Kidney capillary endothelial cell (primary cell): ENCODE results near the gene COMMD4.
A peak's percentile ranks its signal among the peaks of the same experiment; 100 is the strongest.

ENCODE experiments used
- DNase-seq: peaks from one replicate; pipeline ENCODE4 v3.0.0-alpha.2; 2018; ENCODE audit warnings: low spot score

The COMMD4 gene

GRCh38 chr15:75356517-75356916, 20.7 kb downstream of the COMMD4 start:
- DNase-seq = no peak

- DNase-seq = no peak
These were observed 22.3 kb downstream of the COMMD4 start for GRCh38 chr15:75357976-75358673.

- DNase-seq = no peak
These were observed 23.1 kb downstream of the COMMD4 start for GRCh38 chr15:75358771-75359536.

GRCh38 chr15:75359537-75360250, 23.8 kb downstream of the COMMD4 start:
- DNase-seq = no peak

- DNase-seq = no peak
These were observed 24.5 kb downstream of the COMMD4 start for GRCh38 chr15:75360391-75360790.

GRCh38 chr15:75360856-75361255, 25.0 kb downstream of the COMMD4 start:
- no peak for DNase-seq

GRCh38 chr15:75361361-75361988, 25.6 kb downstream of the COMMD4 start:
- no peak for DNase-seq

GRCh38 chr15:75361989-75362641, 26.3 kb downstream of the COMMD4 start:
- DNase-seq = no peak

GRCh38 chr15:75362642-75363249, 26.9 kb downstream of the COMMD4 start:
- no peak for DNase-seq

- DNase-seq = no peak
These were observed 27.9 kb downstream of the COMMD4 start for GRCh38 chr15:75363786-75364185.

GRCh38 chr15:75364881-75365280, 29.0 kb downstream of the COMMD4 start:
- no peak for DNase-seq

GRCh38 chr15:75366163-75366562, 30.3 kb downstream of the COMMD4 start:
- no peak for DNase-seq

- no peak for DNase-seq
These were observed 31.1 kb downstream of the COMMD4 start for GRCh38 chr15:75367006-75367405.

GRCh38 chr15:75367406-75367912, 31.6 kb downstream of the COMMD4 start:
- no peak for DNase-seq

- peak; percentile 92 for DNase-seq
These were observed 32.2 kb downstream of the COMMD4 start, which contains the start of gene MAN2C1 for GRCh38 chr15:75367913-75368688. Gene MAN2C1, minus strand, starts transcription at chr15:75368607. Its CDS starts 24 bp downstream, at chr15:75368583.

GRCh38 chr15:75368689-75369239, 32.9 kb downstream of the COMMD4 start:
- DNase-seq = no peak

GRCh38 chr15:75369897-75370581, 34.2 kb downstream of the COMMD4 start:
- no peak for DNase-seq

- no peak for DNase-seq
These were observed 35.6 kb downstream of the COMMD4 start for GRCh38 chr15:75371486-75371885.

- no peak for DNase-seq
These were observed 36.2 kb downstream of the COMMD4 start for GRCh38 chr15:75371901-75372688.
